CD4-positive, alpha-beta T cell treated with Interferon gamma for 1 hour (primary cell): ENCODE measurements around the gene GPR22.
A peak's percentile ranks its signal among the peaks of the same experiment; 100 is the strongest.

Experiments used
- DNase-seq: peaks from one replicate; pipeline ENCODE4 v3.0.0-alpha.2; 2020

The GPR22 gene, protein sequence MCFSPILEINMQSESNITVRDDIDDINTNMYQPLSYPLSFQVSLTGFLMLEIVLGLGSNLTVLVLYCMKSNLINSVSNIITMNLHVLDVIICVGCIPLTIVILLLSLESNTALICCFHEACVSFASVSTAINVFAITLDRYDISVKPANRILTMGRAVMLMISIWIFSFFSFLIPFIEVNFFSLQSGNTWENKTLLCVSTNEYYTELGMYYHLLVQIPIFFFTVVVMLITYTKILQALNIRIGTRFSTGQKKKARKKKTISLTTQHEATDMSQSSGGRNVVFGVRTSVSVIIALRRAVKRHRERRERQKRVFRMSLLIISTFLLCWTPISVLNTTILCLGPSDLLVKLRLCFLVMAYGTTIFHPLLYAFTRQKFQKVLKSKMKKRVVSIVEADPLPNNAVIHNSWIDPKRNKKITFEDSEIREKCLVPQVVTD

DNA sequence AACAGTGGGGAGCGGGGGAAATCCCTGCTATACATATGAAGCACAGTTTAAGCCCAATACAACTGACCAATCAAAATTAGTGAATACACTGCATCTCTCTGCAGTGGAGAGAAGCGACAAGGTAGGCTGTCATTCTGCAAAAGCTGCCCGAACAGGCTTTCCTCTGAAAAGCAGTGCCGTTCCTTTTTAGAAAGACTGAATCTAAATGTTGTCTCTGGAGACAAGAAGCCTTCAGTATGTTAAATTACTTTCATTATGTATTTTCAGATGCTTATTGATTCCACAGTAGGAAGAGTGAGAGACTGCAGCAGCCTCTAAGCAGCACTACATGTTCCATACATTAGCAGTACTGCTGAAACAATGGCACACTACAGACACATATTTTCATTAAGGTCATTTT, at the start of gene GPR22:
TSS of gene GPR22 (plus strand) at position 129 of the 400 bp plus-strand sequence. CDS start 4,004 bp downstream, outside the sequence.
- DNase-seq, result no peak

DNA sequence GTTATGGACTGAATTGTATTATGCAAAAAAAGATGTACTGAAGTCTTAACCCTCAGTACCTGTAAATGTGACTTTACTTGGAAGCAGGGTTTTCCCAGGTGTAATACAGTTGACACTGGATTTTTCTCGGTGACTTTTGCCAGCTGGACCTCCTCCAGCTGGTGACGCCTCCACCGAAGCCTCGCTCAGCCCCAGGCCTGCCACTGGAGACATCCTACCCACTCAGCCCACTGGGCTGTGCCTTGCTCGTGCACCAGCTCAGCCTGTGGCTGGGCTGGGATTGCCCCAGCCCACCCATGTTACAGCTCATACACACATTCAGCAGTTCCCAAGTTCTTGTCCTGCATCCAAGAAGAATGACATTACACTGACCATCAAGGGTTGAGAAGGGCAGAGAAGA, 42.4 kb upstream of the GPR22 start:
- no peak for DNase-seq

DNA sequence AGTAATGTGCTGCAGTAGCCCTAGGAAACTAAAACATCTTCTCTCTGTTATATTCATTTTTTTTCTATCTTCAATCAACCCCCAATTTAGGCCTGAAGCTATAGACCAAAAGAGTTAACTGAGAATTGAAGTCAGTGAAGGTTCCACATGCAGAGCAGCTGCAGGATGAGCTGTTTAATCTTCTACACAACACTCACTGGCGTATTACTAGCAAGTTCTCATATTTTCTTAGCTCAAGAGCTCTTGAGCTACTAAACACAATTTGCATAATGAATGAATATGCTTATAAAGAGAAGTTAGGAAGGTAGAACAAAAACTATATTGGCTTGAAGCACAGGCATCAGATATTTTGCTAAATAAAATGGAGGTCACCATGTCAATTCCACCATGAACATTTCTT, 41.2 kb upstream of the GPR22 start:
- no peak for DNase-seq

DNA sequence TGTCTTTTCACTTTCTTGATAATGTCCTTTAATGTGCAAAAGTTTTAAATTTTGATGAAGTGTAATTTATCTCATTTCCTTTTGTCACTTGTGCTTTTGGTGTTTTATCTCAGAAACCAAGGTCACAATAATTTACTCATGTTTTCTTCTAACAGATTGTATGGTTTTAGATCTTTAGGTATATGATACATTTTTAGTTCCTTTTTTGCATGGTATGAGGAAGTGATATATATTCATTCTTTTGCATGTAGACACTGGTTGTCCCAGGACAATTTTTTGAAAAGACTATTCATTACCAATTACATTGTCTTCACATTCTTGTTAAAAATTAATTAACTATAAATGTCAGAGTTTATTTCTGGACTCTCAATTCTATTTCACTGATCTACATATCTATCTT, 39.8 kb upstream of the GPR22 start:
- DNase-seq, result no peak

DNA sequence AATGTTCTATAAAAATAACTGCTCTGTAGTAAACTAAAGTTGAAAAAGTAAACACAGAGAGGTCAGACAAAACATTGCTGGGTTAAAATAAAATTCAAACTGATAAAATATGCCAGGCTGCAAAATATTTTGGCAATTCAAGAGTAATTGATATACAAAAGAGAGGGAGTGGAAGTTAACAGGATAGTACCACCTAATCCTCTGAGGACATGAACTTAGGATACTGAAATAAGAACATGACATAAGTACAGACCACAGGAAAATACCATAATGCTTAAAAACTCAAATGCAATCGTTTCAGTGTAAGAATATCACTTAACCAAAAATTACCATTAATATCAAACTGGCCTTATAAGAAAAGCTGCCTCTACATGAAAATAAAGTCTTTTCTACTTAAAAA, 37.6 kb upstream of the GPR22 start:
- DNase-seq, result no peak

DNA sequence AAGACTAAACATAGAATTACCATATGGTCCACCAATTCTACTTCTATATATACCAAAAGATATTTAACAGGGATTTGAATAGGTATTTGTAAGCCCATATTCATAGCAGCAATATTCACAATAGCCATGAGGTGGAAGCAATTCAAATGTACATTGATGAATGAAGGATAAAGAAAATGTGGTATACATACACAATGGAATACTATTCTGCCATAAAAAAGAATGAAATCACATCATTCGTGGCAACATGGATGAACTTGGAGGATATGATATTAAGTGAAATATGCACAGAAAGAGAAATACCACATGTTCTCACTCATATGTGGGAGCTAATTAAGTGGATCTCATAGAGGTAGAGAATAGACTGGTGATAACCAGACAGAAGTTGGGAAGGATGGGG, 34.1 kb upstream of the GPR22 start:
- DNase-seq, result no peak

DNA sequence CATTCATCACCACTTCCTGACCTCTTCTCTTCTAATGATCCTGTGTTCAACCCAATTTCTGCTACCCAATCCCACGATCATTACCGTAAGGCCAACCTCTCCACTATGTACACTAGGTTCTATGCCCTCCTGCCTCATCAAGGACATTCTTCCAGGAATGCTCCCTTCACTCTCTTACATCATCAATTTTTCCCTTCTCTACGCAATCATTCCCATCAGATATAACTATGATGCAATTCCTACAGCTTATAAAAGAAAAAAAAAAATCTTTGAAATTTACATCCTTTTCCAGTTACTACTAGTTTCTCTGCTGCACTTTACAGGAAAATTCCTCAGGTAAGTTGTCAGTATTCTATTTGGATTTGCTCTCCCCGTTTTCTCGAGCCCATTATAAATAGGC, 30.8 kb upstream of the GPR22 start:
- no peak for DNase-seq

DNA sequence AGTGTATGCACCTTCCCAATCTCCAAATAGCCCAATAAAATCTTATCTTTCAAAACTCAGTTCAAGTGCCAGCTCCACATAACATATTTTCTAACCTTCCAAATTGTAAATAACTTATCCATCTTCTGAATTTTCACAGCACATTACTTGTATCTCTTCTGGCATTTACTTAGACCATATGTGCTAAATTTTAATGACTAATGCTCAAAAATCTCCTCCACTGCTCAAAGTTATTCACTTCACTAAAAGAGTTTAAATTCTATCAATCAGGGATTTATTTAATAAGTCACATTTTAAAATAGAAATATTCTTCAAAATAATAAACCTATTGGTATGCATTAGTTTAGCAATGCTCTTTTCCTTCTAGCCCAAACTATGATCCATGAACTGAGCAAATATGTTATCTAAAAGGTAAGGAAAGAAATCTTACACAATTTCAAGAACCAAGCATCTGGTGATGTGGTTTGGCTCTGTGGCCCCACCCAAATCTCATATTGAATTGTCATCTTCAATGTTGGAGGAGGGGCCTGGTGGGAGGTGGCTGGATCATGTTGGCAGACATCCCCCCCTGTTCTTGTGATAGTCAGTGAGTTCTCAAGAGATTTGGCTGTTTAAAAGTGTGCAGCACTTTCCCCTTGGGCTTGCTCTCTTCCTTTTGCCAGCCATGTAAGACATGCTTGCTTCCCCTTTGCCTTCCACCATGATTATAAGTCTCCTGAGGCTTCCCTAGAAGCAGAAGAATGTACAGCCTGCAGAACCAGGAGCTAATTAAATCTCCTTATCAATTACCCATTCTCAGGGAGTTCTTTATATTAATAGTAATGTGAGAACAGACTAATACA, 28.1 kb upstream of the GPR22 start:
- DNase-seq, result no peak

DNA sequence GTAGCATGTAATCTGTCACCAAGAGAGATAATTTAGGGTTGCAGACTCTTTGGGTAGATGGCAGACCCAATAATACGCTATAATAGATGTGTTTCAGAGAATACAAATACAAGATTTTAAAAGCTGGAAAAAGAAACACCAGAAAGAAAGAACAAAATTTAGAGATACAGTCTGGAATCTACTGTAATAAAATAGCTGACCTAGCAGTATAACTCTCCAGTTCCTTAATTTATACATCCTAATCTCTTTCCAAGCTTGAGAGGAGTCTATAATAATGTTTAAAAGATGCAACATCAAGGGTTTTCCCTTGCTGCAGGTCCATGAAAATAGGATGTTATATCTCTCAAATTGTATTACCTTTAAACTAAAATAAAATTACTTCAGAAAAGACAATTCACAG, 27.2 kb upstream of the GPR22 start:
- no peak for DNase-seq

DNA sequence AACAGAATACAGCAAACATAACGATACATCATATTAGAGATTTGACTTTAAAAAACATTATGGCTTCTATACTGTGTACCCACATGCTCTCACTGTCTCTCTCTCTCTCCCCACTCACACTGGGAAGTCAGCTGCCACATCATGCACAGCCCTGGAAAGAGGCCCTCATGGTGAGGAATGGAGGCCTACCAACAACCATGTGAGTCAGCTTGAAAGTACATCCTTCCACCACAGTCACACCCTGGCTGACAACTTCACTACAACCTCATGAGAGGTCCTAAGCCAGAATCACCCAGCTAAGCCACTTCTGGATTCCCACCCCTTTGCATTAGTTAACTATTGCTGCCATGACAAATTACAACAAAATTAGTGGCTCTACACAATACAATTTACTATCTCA, 23.3 kb upstream of the GPR22 start:
- DNase-seq, result no peak

DNA sequence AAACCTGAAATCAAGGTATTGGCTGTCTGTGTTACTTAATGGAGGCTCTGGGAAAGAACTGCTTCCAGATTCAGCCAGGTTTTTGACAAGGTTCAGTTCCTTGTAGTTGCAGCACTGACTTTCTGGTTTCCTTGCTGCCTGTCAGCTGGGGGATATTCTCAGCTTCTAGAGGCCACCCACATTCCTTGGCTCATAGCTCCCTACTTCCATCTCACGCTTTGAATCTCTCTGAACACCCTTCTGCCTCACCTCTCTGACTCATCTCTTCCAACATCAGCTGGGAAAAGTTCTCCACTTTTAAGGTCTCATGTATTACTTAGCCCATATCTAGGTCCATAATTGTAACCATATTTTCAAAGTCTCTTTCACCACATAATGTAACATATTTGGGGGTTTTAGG, 22.9 kb upstream of the GPR22 start:
- DNase-seq, result no peak

DNA sequence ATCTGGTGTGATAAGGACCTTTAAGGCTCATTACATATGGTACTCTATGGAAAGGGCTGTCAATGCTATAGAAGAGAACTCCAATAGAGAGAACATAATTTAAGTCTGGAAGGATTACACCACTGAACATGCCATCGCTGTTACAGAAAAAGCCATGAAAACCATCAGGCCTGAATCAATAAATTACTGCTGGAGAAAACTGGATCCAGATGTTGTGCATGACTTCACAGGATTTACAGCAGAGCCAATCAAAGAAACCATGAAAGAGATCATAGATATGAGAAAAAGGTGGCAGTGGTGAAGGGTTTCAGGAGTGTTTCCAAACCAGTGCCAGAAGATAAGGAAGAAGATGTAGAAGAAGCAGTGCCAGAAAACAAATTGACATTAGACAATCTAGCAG, 18.9 kb upstream of the GPR22 start:
- no peak for DNase-seq

DNA sequence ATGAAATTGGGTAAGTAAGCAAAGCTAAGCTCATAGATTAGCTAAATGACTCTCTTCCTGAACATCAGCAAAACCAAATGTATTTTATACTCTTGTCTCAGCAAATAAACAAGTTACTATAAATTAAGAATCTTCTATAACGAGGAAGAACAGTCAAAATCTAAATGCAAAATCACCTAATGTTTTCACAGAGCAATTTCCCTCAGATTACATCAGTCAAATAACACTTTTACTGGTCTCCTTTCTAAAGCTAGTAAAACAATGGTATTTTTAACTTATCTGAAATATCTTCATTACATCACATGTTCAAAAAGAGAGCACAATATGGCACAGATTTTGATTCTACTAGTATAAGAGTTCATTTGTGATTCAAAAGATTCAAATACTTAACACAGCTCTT, 16.5 kb upstream of the GPR22 start:
- DNase-seq, result no peak

DNA sequence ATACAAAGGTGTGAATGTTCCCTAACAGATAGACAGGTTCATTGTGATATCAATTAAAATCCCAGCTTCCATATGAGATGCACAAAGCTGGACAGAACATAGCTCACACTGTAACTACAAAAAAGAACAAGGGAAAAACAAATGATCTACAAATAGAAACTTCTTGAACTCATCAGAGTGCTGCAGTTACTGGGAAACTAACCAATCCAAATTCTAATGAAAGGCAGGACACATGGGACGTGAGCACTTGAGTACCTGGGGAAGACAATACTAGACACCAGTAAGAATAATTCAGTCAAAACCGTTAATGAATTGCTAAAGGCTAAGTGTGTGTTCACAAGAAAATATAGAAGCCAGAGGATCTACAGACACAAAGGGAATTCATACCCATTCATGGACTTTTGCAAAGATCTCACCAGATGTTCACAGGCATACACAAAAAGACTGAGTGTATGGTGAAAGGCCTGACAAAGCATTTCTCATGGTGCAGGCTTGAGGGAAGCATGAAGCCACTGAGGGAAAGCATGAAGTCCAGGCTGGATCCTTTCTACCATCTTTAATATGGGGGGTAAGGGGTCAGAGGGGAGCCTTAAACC, 7.8 kb upstream of the GPR22 start:
- DNase-seq, result no peak

DNA sequence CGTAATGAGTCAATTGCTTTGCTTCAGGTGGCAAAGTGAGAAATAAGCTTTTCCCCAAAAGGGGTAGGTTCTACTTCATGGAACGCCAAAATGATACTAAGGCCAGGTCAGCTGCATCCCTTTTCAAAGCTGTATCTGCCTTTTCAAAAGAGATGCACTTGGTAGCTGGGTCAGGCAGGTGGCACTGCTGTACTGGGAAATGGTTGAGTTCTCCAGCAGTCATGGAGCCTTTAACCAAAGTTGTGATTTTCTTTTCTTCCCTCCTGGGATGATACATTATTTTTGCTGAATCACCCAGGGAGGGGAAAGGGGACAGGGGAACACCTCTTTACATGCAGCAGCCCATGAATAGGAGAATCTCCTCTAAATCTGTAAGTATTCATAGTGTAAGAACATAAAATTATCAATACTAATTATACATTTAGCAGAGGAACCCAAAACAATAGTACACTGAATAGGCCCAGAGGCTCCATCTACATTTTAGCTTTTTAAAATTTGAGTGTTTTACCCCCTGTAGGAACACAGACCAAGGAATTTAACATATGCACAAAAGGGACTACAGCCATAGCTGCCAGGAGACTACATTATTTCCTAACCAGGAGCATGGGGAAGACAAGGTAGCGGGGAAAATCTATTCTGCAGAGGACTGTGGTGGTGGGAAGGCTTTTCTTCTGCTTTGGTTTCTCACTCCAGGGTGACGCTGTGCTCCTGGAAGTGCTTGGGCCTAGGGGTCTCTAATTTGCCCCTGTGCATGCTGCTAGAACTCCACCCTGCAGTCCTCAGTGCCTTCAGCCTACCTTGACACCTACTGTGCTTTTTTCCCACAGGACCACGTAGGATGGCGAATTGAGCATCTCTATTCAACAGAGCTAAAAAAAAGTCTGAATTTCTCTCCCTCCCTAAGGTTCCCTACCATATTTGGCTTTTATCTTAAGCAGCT, 6.4 kb upstream of the GPR22 start:
- DNase-seq, result peak; percentile 32

DNA sequence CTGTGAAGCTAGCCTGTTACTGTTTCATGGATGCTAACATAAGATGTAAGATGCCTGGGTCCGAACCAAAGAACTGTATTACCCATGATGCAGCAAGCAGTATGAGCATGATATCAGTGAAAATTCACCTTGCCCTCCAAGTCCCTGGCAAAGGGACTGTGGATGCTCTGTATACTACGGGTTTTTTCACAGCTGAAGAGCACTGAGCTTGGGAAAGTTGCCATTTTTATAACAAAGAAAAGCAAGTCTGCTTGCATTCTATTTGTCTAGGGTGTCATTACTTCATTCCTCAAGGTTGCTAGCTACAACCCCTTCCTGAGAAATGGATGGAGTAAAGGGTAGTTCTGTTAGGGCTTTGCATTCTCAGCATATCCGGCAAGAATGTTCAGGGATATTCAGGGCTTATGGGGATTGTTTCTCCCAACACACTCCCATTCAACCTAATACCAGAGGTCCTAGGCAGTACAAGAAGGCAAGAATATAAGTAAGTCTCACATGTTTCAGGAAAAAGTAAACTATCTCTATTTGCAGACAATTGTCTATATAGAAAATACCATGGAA, 5.1 kb upstream of the GPR22 start:
- DNase-seq, result no peak

DNA sequence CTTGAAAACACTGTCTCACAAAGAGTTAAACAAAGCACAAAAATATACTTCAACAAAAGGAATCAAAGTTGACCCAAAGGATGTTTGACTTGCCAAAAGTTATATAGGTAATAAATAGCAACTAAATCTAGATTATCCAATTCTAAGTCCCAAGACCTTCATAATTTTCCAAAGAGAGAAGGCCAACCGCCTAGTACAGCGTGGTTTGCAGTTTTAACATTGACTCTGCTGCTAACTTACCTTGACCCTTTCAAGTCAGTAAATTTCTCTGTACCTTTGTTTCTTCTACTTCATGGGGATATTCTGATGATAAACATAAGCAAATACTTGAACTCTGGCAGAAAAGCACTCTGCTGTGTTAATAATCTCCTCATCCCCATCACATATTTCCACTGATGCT, 1.9 kb upstream of the GPR22 start:
- DNase-seq, result no peak

DNA sequence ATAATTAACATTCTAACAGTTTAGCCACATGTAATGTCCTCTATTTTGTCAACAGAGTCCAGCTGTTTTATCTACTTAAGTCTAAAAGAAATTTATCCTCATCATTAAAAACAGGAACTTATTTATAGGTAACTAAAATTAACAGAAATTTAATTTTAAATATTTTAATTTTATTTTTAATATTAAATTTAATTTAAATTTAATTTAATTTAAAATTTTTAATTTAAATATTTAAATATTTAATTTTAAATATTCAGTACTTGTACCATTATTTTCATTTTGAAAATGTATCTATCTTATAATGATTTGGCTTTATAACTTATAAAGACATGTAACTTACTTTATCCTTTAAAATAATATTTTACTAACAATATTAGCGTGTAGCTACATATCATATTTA, 1.0 kb upstream of the GPR22 start:
- no peak for DNase-seq

DNA sequence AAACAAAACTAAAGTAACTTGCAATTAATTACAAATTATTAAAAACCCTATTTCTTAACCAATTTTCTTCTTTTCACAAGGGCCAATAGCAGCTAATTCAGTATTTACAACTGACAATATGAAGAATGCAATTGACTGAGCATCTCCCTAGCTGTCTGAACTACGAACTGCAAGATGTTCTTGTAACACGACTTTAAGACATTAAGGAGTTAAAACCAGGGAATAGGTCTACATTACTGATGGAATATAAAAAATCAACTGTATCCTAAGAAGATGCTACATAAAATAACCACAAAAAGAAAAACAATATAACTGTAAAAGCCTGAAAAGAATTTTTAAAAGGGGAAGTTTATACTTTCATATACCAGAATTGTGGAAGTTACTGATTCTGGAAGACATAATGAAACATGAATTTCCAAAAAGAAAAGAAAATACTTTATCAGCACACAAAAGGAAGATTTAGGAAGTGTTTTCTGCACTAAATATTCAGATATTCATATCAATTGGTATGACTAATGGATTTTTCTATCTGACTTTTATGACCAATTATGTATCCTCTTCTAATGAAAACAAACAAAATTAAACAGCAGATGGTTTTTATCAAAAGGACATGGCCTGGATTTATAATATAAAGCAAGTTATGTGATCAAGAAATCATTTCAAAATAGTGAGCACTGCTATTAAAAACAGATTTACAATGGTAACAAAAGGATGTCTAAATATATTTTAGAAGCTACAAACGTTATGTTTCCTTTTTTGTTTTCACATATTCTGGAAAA, 1.6 kb downstream of the GPR22 start:
- no peak for DNase-seq

DNA sequence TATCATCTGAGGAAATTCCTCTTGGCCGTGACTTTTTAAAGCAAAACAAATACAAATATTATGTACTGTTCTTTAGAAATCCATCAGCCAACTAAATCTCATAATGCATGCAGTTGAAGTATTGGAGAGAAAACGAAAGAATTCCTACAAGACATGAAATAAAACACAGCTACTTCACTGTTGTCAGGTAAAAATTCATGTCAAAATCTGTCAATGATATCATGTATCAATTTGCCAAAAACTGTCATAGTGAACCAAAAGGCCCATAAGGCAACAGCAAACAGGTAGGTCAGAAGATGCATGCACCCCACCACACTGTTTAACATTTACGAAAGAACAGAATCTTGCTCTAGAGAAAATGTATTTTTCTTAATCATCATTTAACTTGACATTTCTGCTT, 2.3 kb downstream of the GPR22 start:
- no peak for DNase-seq

DNA sequence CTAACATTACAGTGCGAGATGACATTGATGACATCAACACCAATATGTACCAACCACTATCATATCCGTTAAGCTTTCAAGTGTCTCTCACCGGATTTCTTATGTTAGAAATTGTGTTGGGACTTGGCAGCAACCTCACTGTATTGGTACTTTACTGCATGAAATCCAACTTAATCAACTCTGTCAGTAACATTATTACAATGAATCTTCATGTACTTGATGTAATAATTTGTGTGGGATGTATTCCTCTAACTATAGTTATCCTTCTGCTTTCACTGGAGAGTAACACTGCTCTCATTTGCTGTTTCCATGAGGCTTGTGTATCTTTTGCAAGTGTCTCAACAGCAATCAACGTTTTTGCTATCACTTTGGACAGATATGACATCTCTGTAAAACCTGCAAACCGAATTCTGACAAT, 4.3 kb downstream of the GPR22 start:
- DNase-seq, result no peak

DNA sequence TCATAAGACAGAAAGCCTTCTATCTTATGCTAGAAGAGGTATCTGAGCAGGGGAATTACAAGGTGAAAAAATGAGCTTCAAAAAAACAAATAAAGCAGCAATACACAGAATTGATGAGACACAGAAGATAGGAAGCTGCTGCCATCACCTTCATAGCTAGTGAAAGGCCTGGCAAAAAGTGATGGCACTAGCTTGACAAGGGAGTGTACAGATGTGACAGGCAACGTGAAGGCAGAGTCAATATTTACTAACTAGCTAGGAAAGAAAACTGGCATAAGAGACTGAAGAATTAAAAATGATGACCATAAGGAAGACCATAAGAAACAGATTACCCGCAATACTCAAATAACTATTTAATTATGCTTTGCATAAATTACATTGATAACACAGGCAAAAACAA, 9.4 kb downstream of the GPR22 start:
- no peak for DNase-seq
